GM08714 (cell line): ENCODE results near the gene C4orf33.
"Not testable (repeated sequence)": the region's sequence is repeated elsewhere in the genome, so short reads cannot be mapped to it uniquely, and the experiment has no call there.

Experiments
- H3K4me3 ChIP-seq: fragments of 200-500 bp; sonication (Bioruptor generic); 2 replicates; pipeline ENCODE4 v1.5.1; 2014; ENCODE audit warnings: mild to moderate bottlenecking, low read length, inconsistent platforms
- ZNF274 ChIP-seq: IDR thresholded peaks from 2 replicates; pipeline ENCODE4 v1.6.1; 2012; ENCODE audit warnings: mild to moderate bottlenecking, low read depth, low read length

C4orf33 gene, protein sequence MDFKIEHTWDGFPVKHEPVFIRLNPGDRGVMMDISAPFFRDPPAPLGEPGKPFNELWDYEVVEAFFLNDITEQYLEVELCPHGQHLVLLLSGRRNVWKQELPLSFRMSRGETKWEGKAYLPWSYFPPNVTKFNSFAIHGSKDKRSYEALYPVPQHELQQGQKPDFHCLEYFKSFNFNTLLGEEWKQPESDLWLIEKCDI

DNA sequence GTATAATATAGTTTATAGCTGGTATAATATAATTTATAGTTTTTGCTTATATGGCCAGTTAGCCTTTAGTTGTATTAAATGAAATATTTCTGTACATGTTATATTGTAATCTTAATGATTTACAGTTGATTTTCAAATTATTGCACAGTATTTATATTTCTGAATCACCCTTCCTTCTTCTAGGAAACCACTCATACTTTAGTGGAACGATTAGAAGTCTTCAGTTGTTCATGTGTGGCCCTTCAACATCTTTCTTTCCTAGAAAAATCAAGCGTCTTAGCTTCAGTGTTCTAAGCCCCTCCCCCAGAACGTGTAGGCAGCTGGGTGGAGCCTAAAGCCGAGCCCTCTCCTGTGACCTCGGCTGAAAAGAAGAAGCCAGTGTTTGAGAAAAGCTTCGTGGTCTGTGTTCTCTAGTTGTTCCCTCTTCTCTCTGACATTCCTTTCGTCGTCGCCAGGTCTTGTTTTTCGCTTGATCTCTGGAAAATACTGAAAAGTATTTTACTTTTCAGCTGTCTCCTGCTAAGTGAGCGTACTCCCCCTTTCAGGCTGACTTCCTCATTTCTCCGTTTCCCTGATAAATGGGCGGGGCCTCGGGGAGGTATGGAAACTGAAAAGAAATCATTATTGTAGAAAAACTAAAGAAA, at the start of gene C4orf33:
Gene C4orf33, plus strand, starts transcription at position 342 of the 644 bp plus-strand sequence. CDS start 6,459 bp downstream, outside the sequence.
- no peak for TF ChIP-seq ZNF274

DNA sequence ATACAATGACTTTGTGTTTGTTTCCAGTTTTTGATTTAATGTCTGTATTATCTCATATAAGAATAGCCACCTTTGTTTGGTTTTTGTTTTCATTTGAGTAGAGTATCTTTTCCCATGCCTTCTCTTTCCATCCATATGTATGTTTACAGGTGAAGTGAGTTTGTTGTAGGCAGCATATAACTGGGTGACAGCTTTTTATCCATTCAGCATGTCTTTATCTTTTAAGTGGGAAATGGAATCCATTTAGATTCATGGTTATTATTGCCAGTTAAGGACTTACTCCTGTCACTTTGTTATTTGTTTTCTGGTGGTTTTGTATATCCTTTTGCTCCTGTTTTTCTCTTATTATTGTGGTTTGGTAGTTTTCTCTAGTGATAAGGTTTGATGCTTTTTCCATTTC, 36.9 kb upstream of the C4orf33 start:
- TF ChIP-seq ZNF274, result no peak
- no peak overlapping the region for H3K4me3 ChIP-seq

More for the DNA sequence above, at the start of gene C4orf33:
- peak within 1 kb of the TSS; percentile 96 for H3K4me3 ChIP-seq

DNA sequence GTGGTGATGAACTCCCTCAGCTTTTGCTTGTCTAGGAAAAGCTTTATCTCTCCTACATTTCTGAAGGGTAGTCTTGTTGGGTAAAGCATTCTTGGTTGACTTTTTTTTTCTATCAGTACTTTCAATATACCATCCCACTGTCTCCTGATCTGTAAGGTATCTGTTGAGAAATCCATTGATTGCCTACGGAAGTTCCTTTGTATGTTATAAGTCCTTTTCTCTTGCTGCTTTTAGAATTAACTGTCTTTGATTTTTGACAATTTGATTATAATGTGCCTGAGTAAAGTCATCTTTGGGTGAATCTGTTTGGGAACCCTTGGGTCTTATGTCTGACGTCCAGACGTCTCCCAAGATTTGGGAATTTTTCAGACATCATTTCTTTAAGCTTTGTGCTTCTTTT, 33.4 kb upstream of the C4orf33 start:
- no peak for TF ChIP-seq ZNF274
- no peak overlapping the region for H3K4me3 ChIP-seq

- no peak overlapping the region for H3K4me3 ChIP-seq
- TF ChIP-seq ZNF274, result no peak
Observed at GRCh38 chr4:129063640-129064039, 32.3 kb upstream of the C4orf33 start.

DNA sequence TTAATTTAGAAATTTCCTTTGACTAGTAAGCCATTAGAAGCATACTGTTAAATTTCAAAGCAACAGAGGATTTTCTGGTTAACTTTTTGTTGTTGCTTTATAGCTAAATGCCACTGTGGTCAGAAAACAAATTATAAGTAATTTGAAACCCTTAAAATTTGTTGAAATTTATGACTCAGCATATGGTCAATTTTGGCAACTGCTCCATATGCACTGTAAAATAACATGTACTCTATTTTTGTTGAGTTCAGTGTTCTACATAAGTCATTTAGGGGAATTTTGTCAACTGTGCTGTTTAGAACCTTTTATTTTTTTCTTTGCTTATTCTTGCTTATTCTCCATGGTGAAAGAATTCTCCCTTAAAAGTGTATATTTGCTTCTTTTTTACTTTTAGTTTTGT, 31.2 kb upstream of the C4orf33 start:
- no peak for TF ChIP-seq ZNF274
- H3K4me3 ChIP-seq, result no peak overlapping the region

DNA sequence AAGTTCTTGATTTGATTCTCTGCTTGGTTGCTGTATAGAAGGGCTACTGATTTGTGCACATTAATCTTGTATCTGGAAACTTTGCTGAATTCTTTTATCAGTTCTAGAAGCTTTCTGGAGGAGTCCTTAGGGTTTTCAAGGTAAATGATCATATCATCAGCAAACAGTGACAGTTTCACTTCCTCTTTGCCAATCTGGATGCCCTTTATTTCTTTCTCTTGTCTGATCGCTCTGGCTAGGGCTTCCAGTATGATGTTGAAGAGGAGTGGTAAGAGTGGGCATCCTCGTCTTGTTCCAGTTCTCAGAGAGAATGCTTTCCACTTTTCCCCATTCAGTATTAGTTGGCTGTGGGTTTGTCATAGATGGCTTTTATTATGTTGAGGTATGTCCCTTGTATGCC, 26.4 kb upstream of the C4orf33 start:
- H3K4me3 ChIP-seq, result not testable (repeated sequence)

DNA sequence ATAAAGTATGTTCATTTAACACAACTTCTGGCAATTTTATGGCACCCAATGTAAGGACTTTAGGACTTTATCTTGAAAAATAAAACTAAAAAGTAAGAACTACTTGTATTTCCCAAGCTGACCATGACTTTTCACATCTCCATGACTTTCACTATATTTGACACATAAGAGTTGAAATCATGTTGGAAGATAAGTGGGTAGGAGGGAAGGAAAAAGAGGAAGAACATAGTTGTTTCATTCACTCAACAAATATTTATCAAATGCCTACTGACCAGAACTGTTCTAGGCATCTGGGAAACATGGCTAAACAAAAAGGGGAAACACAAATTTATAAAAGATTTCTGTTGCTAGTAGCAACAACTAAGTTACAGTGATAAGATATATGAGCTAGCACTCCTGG, 18.6 kb upstream of the C4orf33 start:
- TF ChIP-seq ZNF274, result no peak
- H3K4me3 ChIP-seq, result no peak overlapping the region

- H3K4me3 ChIP-seq, result no peak overlapping the region
- TF ChIP-seq ZNF274, result no peak
Observed at GRCh38 chr4:129080129-129080528, 15.8 kb upstream of the C4orf33 start.

GRCh38 chr4:129082302-129082701, 13.7 kb upstream of the C4orf33 start:
- TF ChIP-seq ZNF274, result no peak
- H3K4me3 ChIP-seq, result no peak overlapping the region

- H3K4me3 ChIP-seq, result no peak overlapping the region
- TF ChIP-seq ZNF274, result no peak
Observed at GRCh38 chr4:129085472-129085871, 10.5 kb upstream of the C4orf33 start.

GRCh38 chr4:129087516-129087915, 8.4 kb upstream of the C4orf33 start:
- no peak overlapping the region for H3K4me3 ChIP-seq
- no peak for TF ChIP-seq ZNF274

DNA sequence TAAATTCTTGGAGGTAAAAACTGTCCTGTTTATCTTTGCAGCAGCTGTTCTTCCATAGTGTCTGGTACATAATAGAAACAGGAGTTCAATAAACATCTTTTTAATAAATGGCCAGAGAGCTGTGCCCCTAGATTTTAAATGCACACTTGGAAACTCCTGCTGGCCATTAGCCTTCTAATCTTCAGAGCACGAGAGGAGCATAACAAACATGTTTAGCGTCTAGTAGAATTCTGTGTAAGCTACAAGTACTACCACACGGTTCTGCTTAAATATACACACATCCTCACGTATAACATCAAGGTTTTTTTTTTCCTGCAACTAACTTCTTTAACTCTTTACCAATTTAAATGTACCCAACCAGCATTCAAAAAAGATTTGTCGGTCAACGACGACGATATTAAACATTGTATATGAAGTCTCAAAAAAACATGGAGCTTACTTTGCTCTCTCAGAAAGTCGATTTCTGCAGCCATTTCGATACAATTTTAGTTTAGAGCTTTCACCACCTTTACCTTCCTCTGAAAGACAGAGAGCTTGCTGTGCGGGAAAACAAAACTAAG, 3.2 kb upstream of the C4orf33 start:
- peak overlapping the region; percentile 80 for H3K4me3 ChIP-seq
- no peak for TF ChIP-seq ZNF274

DNA sequence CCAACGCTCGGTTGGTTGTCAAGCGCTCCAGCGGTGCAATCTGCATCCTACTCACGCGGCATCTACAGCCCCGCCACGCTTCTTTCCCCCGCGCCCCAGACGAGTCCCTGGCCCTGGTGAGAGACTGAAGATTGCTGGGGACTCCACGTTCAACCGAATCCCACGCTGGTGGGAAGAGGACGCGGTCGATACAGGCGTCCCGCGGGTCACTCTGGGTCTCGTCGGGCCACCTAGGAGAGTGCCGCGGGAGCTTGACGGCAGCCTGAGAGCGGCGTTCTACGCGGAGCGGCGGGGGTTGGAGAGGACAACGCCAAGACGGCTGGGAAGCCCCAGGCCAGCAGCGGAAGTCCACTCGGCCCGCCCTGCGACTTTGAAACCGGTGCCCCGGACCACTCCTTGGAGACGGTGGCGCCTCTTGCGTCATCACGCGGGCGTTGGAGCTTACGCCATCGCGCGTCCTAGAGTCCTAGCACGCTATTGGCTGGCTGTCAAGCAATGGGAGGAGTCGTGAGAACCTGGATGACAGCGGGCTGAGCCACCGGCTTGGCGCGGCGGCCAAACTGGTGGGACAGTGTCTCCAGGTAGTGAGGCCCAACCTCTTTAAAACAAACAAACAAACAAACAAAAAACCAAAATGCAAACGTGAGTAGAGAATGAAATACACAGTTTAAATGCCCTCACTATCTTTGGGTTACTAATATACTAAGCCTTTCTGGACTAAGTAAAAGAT, 2.6 kb upstream of the C4orf33 start, which contains the start of gene SCLT1:
Gene SCLT1, minus strand, starts transcription at position 349 of the 730 bp plus-strand sequence. CDS start 436 bp downstream, outside the sequence.
- TF ChIP-seq ZNF274, result no peak
- H3K4me3 ChIP-seq, result peak within 1 kb of the TSS; percentile 80

- TF ChIP-seq ZNF274, result no peak
- peak overlapping the region; percentile 80; the same call in 1 of the 2 replicates for H3K4me3 ChIP-seq
Observed at GRCh38 chr4:129094347-129094746, 1.6 kb upstream of the C4orf33 start.
